ENCODE measurements around the gene KIRREL3.

DNA sequence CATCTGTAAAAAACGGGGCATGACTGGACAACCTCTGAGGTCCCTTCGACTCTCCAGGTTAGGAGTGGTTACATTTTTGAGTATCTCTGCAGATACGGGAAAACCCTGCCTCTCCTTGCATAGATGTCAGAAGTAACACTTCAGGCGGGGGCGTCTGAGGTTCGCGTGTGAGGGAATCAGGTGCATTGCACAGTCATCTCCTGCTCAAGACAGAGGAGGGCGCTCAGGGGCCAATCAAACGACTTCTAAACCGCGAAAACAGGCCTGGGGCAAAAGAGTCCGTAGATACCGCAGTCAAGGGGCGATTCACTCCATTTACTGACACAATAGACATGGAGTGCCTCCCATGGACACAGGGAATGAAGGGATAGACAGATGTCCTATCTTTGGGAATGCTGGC is 31.7 kb downstream of the KIRREL3 start:
- TF ChIP-seq CTCF (conservative IDR thresholded peaks at IDR 0.05): no peak
- TF ChIP-seq EZH2 (IDR thresholded peaks at IDR 0.05; ENCODE audit: low read depth): no peak
